Limb (tissue), 2 donors: ENCODE data around the gene CER1.

Experiments used
- DNase-seq, 2 donors: peaks; one replicate each; pipeline ENCODE4 v3.0.0-alpha.2; 2016; ENCODE audit errors: extremely low spot score in 2 of 2

Gene CER1

DNA sequence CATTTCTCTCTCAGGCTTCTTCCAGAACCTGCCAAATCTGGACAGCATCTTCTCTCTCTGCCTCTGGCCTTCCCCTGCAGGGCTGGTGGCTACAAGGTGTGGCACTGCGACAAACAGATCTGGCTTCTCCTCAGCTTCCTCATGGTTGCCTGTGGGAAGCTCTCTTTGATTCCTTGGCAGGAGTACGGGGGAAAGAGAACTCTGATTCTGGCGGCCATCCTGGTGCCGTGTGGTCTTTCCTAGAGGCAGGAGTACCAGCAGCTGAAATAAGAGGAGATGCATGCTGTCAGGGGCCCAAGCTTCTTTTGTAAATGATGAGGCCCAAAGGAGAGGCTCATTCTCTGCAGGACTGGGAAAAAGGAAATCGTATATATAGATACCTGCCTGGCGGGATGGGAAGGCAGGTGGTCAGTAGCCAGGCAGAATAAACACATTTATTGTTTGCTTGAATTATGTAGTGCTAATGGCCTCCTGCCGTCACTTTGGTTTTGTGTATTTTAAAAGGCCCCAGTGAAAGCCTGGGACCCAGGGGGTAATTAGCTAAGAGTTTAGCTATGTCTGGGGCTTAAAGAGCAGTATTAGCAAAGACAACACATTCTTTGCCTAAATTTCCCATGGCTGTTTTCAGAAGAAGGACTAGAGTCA lies at the start of gene CER1:
CER1 (minus strand) TSS at position 343 of the 645 bp plus-strand sequence; CDS start at position 282, 61 bp downstream.
- no peak for DNase-seq

DNA sequence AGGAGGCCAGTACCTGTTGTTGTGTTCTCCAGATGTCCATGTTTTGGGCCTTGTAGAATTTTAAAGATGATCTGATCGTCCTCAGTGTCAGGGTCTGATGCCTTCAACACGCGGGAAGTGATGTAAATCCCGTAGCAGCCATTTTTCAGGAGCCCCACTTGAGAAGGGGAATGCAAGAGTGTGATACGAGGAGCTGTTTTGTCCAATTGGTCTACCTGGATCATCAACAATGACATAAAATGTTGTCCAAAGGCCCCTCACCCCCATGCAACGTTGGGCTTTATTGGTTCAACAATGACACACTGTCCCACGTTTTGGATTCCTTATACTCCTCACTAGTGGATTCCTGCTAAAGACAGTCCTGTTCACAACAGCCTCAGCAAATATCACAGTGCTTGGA lies 48.1 kb upstream of the CER1 start:
- no peak for DNase-seq

DNA sequence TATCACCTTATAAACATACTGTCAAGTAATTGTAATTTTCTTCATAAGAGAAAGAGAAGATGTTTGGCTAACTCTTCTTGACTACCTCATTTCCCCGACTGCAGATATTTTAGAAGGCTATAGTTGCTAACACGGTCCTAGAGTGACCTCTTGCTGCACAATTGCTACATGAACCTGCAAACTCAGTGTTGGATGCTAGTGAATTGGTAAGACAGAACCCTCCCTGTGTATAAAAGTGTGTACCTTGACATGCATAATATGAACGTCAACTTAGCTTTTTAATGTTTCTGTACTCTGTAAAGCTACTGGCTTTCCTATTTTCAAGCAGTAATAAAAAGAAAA lies 46.7 kb upstream of the CER1 start:
- no peak for DNase-seq

- peak; percentile 46 to 83 for DNase-seq
Measured at GRCh38 chr9:14768405-14769229, 46.1 kb upstream of the CER1 start.

DNA sequence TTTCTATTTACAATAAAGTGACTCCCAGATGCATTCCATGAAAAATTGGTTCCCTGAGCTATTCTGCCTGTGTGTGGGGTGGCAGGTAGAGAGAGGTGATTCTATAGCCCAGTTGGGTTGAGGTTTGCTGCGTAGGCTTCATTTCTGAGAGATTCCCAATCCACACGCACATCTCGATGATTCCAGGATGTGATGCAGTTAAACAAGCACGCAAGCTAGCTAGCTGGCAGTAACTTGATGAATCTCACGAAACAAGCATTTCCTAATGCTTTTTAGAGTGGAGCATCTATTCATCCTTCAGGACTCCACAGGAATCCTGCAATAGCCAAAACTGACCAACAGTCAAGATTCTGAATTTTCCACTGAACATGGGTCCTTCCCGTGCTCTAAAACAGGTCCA lies 43.8 kb upstream of the CER1 start:
- DNase-seq = no peak

- DNase-seq = no peak
Measured at GRCh38 chr9:14761584-14761983, 39.1 kb upstream of the CER1 start.

- DNase-seq = no peak
Measured at GRCh38 chr9:14760060-14760459, 37.5 kb upstream of the CER1 start.

- DNase-seq = peak in 1 of 2 donors; percentile 24
Measured at GRCh38 chr9:14756291-14756690, 33.8 kb upstream of the CER1 start.

DNA sequence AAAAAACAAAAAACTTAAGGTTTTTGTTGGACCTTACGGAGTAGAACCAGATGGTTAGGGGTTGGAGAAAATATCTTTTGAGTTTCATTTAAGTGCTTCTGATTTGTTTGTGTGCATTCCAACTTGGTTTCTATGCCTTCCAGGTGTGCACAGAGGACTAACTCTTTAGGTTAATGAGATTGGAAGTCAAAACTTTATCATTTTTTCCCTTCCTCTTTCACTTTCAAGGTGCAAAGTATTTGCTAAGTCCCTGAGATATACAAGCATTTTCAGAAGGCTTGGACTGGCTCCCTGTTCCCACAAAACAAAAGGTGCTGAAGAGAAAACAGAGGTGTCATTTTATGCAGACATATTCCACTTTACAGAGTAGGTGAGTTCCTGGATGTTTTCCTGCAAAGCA lies 30.3 kb upstream of the CER1 start:
- DNase-seq = no peak

DNA sequence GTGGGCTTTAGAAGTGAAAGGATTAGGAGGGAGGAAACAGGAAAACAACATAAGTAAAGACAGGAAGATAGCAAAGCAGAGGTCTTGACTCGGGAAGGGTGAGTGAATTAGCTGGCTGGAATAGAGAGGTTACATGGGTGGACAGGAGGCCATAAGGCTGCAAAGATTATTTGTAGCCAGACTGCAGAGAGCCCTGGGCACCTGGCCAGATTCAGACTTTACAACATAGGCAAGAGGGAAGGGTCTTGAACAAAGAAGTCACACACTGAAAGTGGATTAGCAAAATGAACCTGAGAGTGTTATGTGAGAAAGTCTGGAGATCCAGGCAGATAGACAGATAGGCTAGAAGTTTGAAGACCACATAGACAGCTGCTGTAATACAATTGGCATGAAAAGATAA lies 29.7 kb upstream of the CER1 start:
- DNase-seq = no peak

GRCh38 chr9:14750821-14751220 lies 28.3 kb upstream of the CER1 start:
- DNase-seq = peak in 1 of 2 donors; percentile 50

DNA sequence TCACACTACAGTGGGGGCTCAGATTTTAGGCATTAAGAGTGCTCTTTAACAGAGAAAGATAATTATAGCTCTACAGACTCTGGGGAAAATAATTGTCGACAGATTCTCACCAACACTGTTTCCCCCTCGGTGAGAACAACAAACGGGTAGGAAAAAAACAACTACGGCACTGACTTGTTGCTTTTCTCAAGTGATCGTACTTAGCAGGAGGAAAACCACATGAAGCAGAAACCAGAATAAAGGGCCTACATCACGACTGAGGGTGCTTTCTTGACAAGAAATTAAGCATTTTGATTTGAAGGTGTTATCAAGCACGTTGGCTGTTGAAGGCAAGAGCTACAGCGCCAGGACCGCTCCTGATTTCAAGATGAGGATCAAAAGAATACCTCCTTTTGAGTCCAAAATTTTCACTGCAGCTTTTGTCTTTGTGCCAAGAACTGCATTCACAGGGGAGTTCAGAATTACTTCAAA lies 27.2 kb upstream of the CER1 start:
- no peak for DNase-seq

DNA sequence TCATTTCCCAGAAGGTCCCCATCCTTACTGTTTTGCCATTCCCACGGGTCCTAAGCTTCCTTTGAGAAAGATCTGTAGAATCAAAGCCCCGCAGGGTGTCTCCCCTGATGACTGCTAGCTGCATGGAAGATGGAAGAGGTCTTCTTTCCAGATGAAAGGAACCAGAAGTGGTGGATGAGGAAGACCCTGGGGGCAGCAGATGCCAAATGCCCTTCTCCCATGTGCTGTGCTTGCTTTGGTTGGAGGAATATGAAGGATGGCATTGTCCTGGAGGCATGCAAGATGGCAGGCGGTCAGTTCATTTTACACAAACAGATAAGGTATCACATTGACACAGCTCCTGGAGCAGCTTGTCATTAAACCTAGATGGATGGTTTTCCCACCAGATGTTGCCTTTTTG lies 25.8 kb upstream of the CER1 start:
- DNase-seq = no peak

GRCh38 chr9:14747111-14747510 lies 24.6 kb upstream of the CER1 start:
- no peak for DNase-seq

DNA sequence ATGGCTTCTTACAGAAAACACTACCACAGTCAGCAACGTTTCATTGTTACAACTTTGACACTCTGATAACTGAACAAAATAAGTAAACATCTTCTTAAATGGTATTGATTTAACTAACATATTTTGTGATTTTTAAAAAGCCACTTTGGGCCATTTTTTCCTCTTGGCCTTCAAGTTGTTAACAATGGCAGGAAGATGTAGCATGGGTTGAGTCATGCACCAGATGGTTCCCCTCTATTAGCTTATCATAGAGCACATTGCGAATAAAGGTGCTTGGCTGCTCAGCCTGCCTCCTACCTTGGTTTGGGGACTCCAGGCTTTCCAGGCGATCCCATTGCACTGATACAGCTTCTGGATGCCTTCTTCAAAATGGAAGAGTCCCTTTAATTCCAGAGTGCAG lies 24.1 kb upstream of the CER1 start:
- DNase-seq = no peak

DNA sequence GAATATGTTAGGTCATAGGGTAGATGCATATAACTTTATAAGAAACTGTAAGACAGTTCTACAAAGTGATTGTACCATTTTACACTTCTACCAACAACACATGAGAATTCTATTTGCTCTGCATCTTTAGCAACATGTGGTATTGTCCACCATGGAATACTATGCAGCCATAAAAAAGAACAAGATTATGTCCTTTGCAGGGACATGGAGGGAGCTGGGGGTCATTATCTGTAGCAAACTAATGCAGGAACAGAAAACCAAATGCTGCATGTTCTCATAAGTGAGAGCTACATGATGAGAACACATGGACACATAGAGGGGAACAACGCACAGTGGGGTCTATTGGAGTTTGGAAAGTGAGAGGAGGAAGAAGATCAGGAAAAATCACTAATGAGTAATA lies 22.2 kb upstream of the CER1 start:
- DNase-seq = no peak

DNA sequence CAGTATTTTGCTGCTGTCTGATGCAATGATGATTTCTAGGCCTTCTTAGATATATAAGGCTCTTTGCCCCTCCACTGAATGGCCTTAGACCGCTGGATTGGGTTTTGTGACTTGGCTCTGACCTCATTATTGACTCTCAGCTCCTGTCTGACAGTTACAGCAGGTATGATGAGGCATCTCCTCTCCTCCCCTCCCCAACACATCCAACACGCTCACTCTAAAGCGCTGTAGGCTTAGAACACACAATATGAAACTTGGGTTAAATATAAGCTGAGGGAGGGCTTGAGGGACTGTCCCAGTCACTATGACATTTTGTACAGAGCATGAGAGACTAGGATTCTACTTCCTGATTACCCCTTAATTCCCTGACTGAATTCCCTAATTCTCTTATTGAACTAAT lies 18.8 kb upstream of the CER1 start:
- DNase-seq = no peak

DNA sequence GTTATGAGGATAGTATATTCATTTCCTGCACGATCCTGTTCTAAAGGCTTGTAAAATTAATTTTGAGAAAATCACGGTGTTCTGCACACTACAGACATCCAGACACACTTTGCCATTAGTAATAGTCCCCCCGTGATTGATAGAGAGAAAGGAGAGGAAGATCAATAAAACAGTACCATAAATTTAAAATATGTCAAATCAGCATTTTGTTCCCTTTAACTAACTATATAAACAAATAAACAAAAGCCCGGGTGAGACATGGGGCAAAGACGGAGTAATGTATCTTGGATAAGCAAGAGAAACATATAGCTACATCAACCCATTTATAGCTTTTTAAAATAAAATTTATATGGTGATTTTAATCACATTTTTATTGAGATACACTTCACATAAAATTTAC lies 10.6 kb upstream of the CER1 start:
- no peak for DNase-seq

DNA sequence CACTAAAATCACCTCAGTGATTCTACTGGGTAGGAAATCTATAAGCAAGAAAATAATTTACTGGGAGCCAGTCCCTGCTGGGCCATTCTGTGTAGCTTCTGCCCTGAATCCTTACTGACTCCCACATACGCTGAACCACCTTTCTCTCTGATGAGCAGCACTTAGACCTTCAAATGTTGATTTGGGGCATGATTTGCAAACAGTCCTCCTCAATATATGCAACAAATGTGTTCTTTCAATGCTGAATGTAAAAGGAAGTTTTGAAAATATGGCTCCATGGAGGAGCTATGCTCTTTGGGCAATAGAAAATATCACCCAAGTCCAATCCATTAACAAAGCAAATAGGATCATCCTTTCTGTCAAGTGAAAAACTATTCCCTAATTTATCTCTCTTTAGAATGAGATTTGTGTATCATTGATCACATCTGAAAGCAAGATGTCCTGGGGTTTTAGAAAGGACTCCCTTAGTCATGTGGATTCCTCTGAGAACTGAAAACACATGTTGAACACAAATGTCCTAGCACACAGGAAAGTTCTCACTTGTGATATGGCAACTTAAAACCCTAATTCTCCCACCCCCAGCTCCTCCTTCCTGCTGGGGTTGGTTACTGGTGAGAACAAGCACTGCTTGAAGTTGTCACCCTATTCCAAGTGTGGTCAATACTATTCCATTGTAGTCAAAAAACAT lies 8.9 kb upstream of the CER1 start:
- no peak for DNase-seq

GRCh38 chr9:14730461-14730898 lies 7.9 kb upstream of the CER1 start:
- DNase-seq = peak; percentile 53 to 88

DNA sequence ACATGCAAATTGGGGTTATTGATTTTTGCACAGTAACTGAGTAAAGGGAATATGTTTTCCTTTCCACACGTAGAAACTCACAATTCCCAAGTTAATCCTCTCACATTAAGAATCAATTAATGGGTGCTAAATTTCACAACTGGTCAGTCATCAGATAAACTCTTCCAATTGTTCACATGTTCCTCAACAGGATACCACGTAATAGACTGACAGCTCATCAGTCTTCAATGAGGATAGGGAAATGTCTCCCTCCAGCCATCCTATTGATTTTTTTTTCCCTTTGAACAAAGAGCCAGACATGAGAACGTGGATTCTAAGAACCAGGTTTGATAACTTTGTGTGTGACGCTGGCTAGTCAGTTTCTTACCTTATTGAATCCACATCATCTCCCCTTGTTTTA lies 768 bp upstream of the CER1 start:
- DNase-seq = no peak

DNA sequence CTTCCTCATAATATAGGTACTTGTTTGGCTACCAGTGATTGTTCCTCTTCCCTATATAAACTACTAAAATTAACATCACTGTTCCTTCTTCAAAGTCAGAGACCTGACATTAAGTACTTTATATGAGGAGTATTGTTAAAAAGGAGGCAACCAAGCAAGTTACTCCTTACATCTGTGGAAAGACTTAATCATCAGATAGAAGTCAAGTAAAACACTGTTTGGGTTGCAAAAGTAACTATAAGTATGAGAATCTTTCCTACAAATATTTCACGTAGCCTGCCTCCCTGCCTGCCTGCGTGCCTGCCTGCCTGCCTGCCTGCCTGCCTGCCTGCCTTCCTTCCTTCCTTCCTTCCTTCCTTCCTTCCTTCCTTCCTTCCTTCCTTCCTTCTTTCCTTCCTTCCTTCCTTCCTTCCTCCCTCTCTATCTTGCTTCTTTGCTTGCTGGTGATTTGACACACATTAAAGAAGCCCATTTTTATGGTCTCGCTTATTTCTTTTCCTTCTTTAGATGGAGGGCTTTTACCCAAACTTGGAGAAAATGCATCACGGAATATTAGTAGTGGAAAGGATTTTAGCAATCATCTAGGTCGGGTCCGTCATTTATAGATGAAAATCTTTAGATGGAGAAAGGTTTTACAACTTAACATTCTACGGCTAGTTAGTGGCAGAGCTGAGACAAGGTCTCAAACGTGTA lies 3.2 kb downstream of the CER1 start:
- DNase-seq = no peak
